T-cell (primary cell): ENCODE results near the gene CCDC88C. TPM values are rescaled to one million over a fixed set of nuclear protein-coding genes. Genes with fewer than 3 reads are reported as not detected.

Experiments used
- ATAC-seq, 4 experiments: fragments of 200-7000 bp in 3 of 4; fragments of 150-1000 bp in 1 of 4; cut with Tn5 transposase; replicated peaks in 1 of 4; 1 replicate in 3 of 4; 2 replicates in 1 of 4; pipeline ENCODE4 v1.10.0; 2021; ENCODE audit warnings: moderate library complexity in 3 of 4, mild to moderate bottlenecking in 2 of 4, moderate number of reproducible peaks in 1 of 4
- CTCF ChIA-PET, 2 donors: fragments of 300-600 bp; sonication (Branson Sonifier 250); formaldehyde crosslinking; loops; one replicate each; lab custom pipeline; 2022; ENCODE audit warnings: antibody characterized with exemption in 2 of 2; lab: Charles Lee
- POLR2A ChIA-PET, 2 donors: fragments of 300-600 bp; sonication (Branson Sonifier 250); formaldehyde crosslinking; loops; one replicate each; lab custom pipeline; 2022; ENCODE audit warnings: antibody characterized with exemption in 2 of 2; lab: Charles Lee
- DNase-seq, 35 experiments: peaks; one replicate each; pipeline versions ENCODE4 v3.0.0 to v3.0.0-alpha.2; 2013 to 2023
- H3K27ac ChIP-seq: one replicate; pipeline ENCODE4 v1.5.1; 2013; ENCODE audit warnings: low read length
- H3K27me3 ChIP-seq, 2 experiments: replicated peaks in 1 of 2; 1 replicate in 1 of 2; 2 replicates in 1 of 2; pipeline versions ENCODE4 v1.6.1 to v1.7.0; 2013; ENCODE audit warnings: low read length in 1 of 2, mixed read lengths in 1 of 2; ENCODE audit not compliant: control insufficient read depth in 2 of 2, insufficient read depth in 2 of 2; ENCODE audit errors: extremely low read depth in 1 of 2
- H3K36me3 ChIP-seq, 2 donors: 1 replicate in 1 of 2; 2 replicates in 1 of 2; pipeline versions ENCODE4 v1.6.1 to v1.7.0; 2013; ENCODE audit warnings: low read length in 1 of 2; ENCODE audit not compliant: control insufficient read depth in 2 of 2, insufficient read depth in 1 of 2; ENCODE audit errors: extremely low read depth in 1 of 2
- H3K4me1 ChIP-seq, 2 experiments: 1 replicate in 1 of 2; 2 replicates in 1 of 2; pipeline versions ENCODE4 v1.6.1 to v1.7.0; 2013; ENCODE audit warnings: low read length in 2 of 2, mixed read lengths in 1 of 2; ENCODE audit not compliant: insufficient read depth in 2 of 2, control insufficient read depth in 1 of 2; ENCODE audit errors: extremely low read depth in 1 of 2
- H3K4me3 ChIP-seq, 2 donors: 1 replicate in 1 of 2; 2 replicates in 1 of 2; pipeline versions ENCODE4 v1.5.1 to v1.7.0; 2013; ENCODE audit warnings: mild to moderate bottlenecking in 2 of 2, low read length in 1 of 2, moderate library complexity in 1 of 2; ENCODE audit not compliant: control insufficient read depth in 1 of 2; ENCODE audit errors: extremely low read depth in 1 of 2
- H3K9me3 ChIP-seq: 2 replicates; pipeline ENCODE4 v1.7.0; 2013
- H3K27ac Mint-ChIP-seq, 2 donors: one replicate each; pipeline ENCODE4 v1.8.0; 2020 to 2021; ENCODE audit warnings: mild to moderate bottlenecking in 2 of 2, mixed read lengths in 2 of 2
- H3K27me3 Mint-ChIP-seq, 2 donors: one replicate each; pipeline ENCODE4 v1.8.0; 2021 to 2022; ENCODE audit warnings: mixed read lengths in 2 of 2
- H3K36me3 Mint-ChIP-seq: one replicate; pipeline ENCODE4 v1.8.0; 2021; ENCODE audit warnings: mixed read lengths
- H3K4me1 Mint-ChIP-seq, 3 donors: one replicate each; pipeline ENCODE4 v1.8.0; 2020 to 2022; ENCODE audit warnings: mixed read lengths in 3 of 3, mild to moderate bottlenecking in 1 of 3
- H3K4me3 Mint-ChIP-seq, 3 donors: one replicate each; pipeline ENCODE4 v1.8.0; 2020 to 2022; ENCODE audit warnings: mild to moderate bottlenecking in 3 of 3, mixed read lengths in 3 of 3, moderate library complexity in 3 of 3
- H3K9me3 Mint-ChIP-seq, 3 donors: one replicate each; pipeline ENCODE4 v1.8.0; 2020 to 2022; ENCODE audit warnings: mixed read lengths in 3 of 3
- WGBS: methylation state at CpG from one replicate; pipeline ENCODE4 v1.1.5; 2013; ENCODE audit warnings: missing lambda C conversion rate; ENCODE audit not compliant: insufficient coverage; 5-methylcytosine and 5-hydroxymethylcytosine counted together
- total RNA-seq, 35 experiments: library from RNA in 6 of 35; stranded (reverse) in 6 of 35; fragments of 120-200 nt in 1 of 35; gene quantifications; one replicate each; pipeline versions ENCODE4 v1.2.1 to v1.2.4 and lab custom pipeline; 2013 to 2026

The CCDC88C gene
- total RNA-seq, 5 donors from 2014 or later (not counting 1 experiment from before 2014, with no cell fraction given) = 260 to 368 (median 275) TPM

DNA sequence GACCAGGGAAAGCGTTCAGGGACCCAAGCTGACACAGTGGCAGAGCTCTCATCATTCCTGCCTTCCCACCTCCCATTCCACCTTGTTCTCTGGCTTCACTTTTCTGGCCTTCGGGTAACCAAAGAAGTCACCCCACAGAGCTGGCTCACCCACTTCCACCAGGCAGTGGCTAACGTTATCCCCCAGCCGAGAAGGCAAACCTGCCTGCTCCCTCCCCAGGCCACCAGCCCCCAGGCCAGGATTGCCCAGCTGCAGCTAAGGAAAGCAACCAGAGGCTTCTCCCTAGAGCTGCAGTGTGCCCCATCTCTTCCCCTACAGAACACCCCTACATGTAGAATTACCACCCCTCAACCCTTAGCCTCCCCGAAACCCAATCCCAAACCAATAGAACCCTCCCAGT, 22.2 kb downstream of the CCDC88C start:
- H3K36me3 Mint-ChIP-seq = peaks cover 5% of the 10 kb centered on the region
- DNase-seq (no peak), ATAC-seq (no peak)
- ChIA-PET CTCF (interaction anchor here (0.6 to 1.3 kb wide), 2 partner anchors 20 to 30 kb away, joined by 5 to 8 read pairs; no protein-coding TSS in a partner anchor), POLR2A (no interaction called here)
- H3K4me3 Mint-ChIP-seq = peak overlapping the region; percentile 31 to 98 (median 34)
- peaks cover 74 to 99% of the 10 kb centered on the region in 2 experiments for H3K4me1 ChIP-seq
- no peaks in the 10 kb centered on the region for H3K9me3 Mint-ChIP-seq
- H3K4me3 ChIP-seq = no peak overlapping the region
- peak overlapping the region; percentile 91 to 92 for H3K27ac Mint-ChIP-seq
- no peaks in the 10 kb centered on the region for H3K9me3 ChIP-seq
- no peaks in the 10 kb centered on the region for H3K27me3 Mint-ChIP-seq
- peak overlapping the region; percentile 85 for H3K27ac ChIP-seq
- no peaks in the 10 kb centered on the region for H3K27me3 ChIP-seq
- peaks cover 0 to 15% of the 10 kb centered on the region in 2 donors for H3K36me3 ChIP-seq
- 73% methylated on average over 5 of the region's 5 CpGs for WGBS
- H3K4me1 Mint-ChIP-seq = peaks cover 97 to 100% (median 99%) of the 10 kb centered on the region in 3 donors

DNA sequence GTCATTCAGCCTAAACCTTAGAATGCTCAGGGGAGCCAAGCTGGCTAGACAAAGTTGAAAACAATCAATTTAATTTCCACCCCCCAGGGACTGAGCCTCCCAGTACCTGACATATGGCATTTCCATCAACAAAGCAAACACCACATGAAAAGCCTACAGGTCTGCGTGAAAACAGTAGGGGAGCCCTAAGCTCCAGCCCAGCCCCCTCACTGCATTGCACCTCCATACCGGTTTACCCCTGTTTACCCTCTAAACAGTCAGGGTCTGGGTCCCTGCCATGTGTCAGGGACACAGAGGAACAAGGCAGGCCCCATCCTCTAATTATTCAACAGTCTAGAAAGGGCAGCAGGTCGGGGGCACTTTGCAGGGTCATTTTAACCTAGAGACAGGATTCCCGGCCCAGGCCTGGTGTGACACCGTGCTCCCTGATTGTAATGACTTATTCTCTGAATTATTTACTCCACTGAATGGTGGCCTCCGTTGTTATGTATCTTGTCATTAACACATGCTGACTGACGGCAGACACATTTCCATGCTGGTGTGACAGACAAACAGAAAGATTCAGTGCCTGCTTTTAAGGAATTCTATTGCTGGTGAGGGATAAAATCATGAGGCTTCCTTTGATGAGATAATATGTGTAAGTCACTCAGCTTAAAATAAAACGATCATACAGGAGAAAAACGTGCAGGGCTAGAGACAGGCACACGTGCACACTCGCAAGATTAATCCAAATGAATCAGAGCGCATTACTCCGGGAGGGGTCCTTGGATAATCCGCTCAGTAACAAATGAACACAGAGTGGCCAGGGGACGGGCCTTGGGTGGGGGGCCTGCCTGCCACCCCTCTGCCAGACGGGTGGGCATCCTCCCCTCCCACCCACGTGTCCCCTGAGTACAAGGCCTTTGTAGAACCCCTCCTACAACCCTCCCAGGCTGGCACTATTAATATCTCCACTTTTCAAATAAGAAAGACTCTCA, 23.2 kb downstream of the CCDC88C start:
- no peaks in the 10 kb centered on the region for H3K27me3 ChIP-seq
- CTCF ChIA-PET = interaction anchor here in 1 of 2 donors (0.6 kb wide), 1 partner anchor 18 kb away, joined by 3 read pairs; no protein-coding TSS in a partner anchor
- H3K4me3 Mint-ChIP-seq = peak overlapping the region in 2 of 3 donors; percentile 57 to 98
- no peaks in the 10 kb centered on the region for H3K27me3 Mint-ChIP-seq
- POLR2A ChIA-PET = interaction anchor here (0.6 kb wide), 2 partner anchors 35 to 110 kb away, joined by 3 read pairs; no protein-coding TSS in a partner anchor
- DNase-seq (no peak), ATAC-seq (peak in 2 of 4 experiments; percentile 17 to 29)
- peaks cover 5% of the 10 kb centered on the region for H3K36me3 Mint-ChIP-seq
- H3K27ac ChIP-seq = peak overlapping the region; percentile 85
- no peaks in the 10 kb centered on the region for H3K9me3 Mint-ChIP-seq
- peaks cover 69 to 100% of the 10 kb centered on the region in 2 experiments for H3K4me1 ChIP-seq
- H3K4me1 Mint-ChIP-seq = peaks cover 94 to 99% (median 97%) of the 10 kb centered on the region in 3 donors
- peak overlapping the region; percentile 91 to 92 for H3K27ac Mint-ChIP-seq
- H3K9me3 ChIP-seq = no peaks in the 10 kb centered on the region
- WGBS = 55% methylated on average over 7 of the region's 17 CpGs
- H3K4me3 ChIP-seq = no peak overlapping the region
- H3K36me3 ChIP-seq = peaks cover 0 to 15% of the 10 kb centered on the region in 2 donors

DNA sequence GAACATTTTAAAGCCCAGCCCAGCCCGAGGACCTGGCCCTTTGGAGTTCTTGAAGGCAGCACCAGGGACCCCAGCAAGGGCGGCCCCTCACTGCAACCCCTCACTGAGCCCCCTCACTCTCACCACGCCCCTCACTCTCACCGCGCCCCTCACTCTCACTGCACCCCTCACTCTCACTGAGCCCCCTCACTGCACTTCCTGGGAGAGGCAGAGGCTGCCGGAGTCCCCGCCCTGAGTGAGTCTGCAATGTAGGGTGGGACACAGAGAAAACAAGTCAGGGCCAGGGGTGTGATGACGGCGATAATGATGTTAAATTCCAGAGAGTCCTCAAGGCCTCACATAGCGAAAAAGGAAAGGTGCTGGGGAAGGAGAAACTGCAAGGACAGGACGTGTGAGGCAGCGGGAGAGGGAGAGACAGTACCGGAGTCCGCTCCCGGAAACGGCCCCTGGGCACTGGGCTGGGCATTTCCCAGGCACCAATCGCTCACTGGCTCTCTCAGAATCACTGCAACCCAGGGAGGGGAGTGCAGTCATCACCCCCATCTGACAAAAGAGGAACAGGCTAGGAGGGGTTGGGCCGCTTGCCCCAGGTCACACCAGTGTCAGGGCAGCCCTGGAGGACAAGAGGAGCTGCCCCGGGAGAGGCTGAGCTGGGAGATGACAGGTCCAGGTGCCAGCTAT, 24.9 kb downstream of the CCDC88C start:
- Histone ChIP-seq H3K4me3 (peak overlapping the region in 1 of 2 donors; percentile 25), H3K36me3 (peaks cover under 1 to 15% of the 10 kb centered on the region in 2 donors), H3K27me3 (no peaks in the 10 kb centered on the region), H3K27ac (peak overlapping the region; percentile 66), H3K4me1 (peaks cover 68 to 100% of the 10 kb centered on the region in 2 experiments), H3K9me3 (no peaks in the 10 kb centered on the region)
- Mint-ChIP-seq H3K36me3 (peaks cover 5% of the 10 kb centered on the region), H3K4me3 (peak overlapping the region; percentile 63 to 98 (median 69)), H3K27me3 (no peaks in the 10 kb centered on the region), H3K27ac (peak overlapping the region; percentile 91 to 92), H3K4me1 (peaks cover 95 to 99% (median 98%) of the 10 kb centered on the region in 3 donors), H3K9me3 (no peaks in the 10 kb centered on the region)
- CTCF ChIA-PET = no interaction called here
- no peak for DNase-seq
- WGBS = 51% methylated on average over 7 of the region's 19 CpGs
- POLR2A ChIA-PET = interaction anchor here in 1 of 2 donors (1.0 kb wide), 1 partner anchor 20 kb away, joined by 3 read pairs; no protein-coding TSS in a partner anchor
- no peak for ATAC-seq

DNA sequence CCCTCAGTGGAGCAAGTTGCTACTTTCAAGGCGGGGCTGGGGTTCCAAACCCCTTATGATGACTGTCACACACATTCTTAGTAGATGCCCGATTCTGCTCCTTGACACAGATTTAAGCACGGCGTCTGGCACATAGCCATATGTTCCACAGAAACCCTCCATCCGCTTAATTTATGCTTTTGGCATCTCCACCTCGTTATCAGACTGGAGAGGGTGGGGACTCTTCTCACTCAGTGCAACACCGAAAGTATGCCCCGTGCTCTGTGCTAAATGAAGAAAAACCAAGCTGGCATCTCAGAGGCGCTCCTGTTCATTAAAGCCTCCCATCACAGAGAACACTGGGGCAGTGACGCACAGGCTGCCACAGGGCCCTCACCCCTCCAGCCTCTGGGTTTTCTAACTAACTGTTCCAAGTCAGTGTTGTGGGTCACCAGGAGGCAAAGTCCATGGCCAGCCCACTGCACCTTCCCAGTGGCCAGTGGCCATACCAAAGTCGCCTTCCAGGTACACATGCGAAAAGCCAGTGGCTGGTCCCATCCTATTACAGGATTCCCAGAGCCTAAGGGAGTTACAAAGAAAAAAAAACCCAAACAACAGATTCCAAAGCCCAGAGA, 27.3 kb downstream of the CCDC88C start:
- peak in 6 of 35 experiments; percentile 29 to 59 (median 40) for DNase-seq
- WGBS = 60% methylated on average over 11 of the region's 12 CpGs
- peak overlapping the region; percentile 91 to 93 for H3K27ac Mint-ChIP-seq
- H3K4me3 Mint-ChIP-seq = peak overlapping the region; percentile 29 to 98 (median 39)
- Histone ChIP-seq H3K36me3 (peaks cover 4 to 15% of the 10 kb centered on the region in 2 donors), H3K4me3 (no peak overlapping the region), H3K9me3 (no peaks in the 10 kb centered on the region), H3K27me3 (no peaks in the 10 kb centered on the region), H3K4me1 (peaks cover 51 to 100% of the 10 kb centered on the region in 2 experiments), H3K27ac (peak overlapping the region; percentile 66)
- H3K9me3 Mint-ChIP-seq = no peaks in the 10 kb centered on the region
- H3K36me3 Mint-ChIP-seq = peaks cover 2% of the 10 kb centered on the region
- H3K27me3 Mint-ChIP-seq = no peaks in the 10 kb centered on the region
- CTCF ChIA-PET = interaction anchor here in 1 of 2 donors (0.5 to 1.7 kb wide), 3 partner anchors 28 to 223 kb away, joined by 3 to 5 read pairs (median 3); partner anchors contain the start of gene CCDC88C
- H3K4me1 Mint-ChIP-seq = peaks cover 90 to 95% (median 91%) of the 10 kb centered on the region in 3 donors
- POLR2A ChIA-PET = interaction anchor here (0.6 kb wide), 2 partner anchors 17 to 19 kb away, joined by 3 read pairs; no protein-coding TSS in a partner anchor
- ATAC-seq = peak; percentile 31 to 63 (median 37)

DNA sequence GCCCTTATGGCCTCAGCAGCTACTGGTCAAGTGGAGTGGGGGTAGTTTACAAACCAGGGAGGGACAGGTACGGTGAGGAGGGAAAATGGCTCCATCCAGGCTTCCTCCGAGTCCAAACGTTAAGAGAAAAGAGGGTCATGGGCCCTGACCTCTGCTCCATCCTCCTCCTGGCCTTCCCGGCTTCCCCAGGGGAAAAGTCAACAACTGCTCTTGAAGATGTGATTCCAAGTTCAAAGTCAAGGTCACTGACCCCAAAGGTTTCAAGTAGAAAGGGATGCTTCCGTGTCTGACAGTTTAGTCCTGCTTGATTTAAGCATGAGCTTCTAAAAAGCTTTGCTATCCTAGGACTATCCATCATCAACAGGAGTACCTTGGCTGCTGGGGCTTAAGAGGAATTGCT, 28.5 kb downstream of the CCDC88C start:
- Mint-ChIP-seq H3K27me3 (no peaks in the 10 kb centered on the region), H3K27ac (peak overlapping the region; percentile 81 to 86), H3K4me3 (peak overlapping the region in 2 of 3 donors; percentile 54 to 98), H3K9me3 (no peaks in the 10 kb centered on the region), H3K36me3 (peaks cover 4% of the 10 kb centered on the region), H3K4me1 (peaks cover 88 to 95% (median 91%) of the 10 kb centered on the region in 3 donors)
- H3K36me3 ChIP-seq = peaks cover 4 to 11% of the 10 kb centered on the region in 2 donors
- DNase-seq (no peak), ATAC-seq (no peak)
- H3K9me3 ChIP-seq = no peaks in the 10 kb centered on the region
- peaks cover 42 to 100% of the 10 kb centered on the region in 2 experiments for H3K4me1 ChIP-seq
- POLR2A ChIA-PET = no interaction called here
- no peaks in the 10 kb centered on the region for H3K27me3 ChIP-seq
- H3K4me3 ChIP-seq = peak overlapping the region in 1 of 2 donors; percentile 19
- CTCF ChIA-PET = interaction anchor here in 1 of 2 donors (1.4 kb wide), 1 partner anchor 9 kb away, joined by 4 read pairs; no protein-coding TSS in a partner anchor
- peak overlapping the region; percentile 66 for H3K27ac ChIP-seq
- 80% methylated on average over 3 of the region's 5 CpGs for WGBS
